Panc1 (cell line): ENCODE data around the gene SLC22A15. TPM values are rescaled to one million over a fixed set of nuclear protein-coding genes. Genes with fewer than 3 reads are reported as not detected.
"Not testable (repeated sequence)": the region's sequence is repeated elsewhere in the genome, so short reads cannot be mapped to it uniquely, and the experiment has no call there.

Source experiments
- ATAC-seq: fragments of 200-7000 bp; cut with Tn5 transposase; 2 replicates; pipeline ENCODE4 v1.9.1; 2020; ENCODE audit warnings: mild to moderate bottlenecking, moderate library complexity
- BruUV-seq: library from RNA; stranded (reverse); fragments of 400-500 nt; replicated peaks from 2 replicates; lab custom pipeline; 2021; lab: Mats Ljungman, UMichigan
- CTCF ChIA-PET: fragments of 300-600 bp; sonication (Branson Sonifier 250); formaldehyde crosslinking; loops from one replicate; lab custom pipeline; 2022; ENCODE audit warnings: antibody characterized with exemption; lab: Charles Lee
- POLR2A ChIA-PET: fragments of 300-600 bp; sonication (Branson Sonifier 250); formaldehyde crosslinking; loops from one replicate; lab custom pipeline; 2022; ENCODE audit warnings: antibody characterized with exemption; lab: Charles Lee
- DNase-seq: peaks from one replicate; pipeline ENCODE4 v3.0.0-alpha.2; 2010; ENCODE audit warnings: low read depth, low spot score
- H3K27ac ChIP-seq: 2 replicates; pipeline ENCODE4 v1.5.1; 2011; ENCODE audit warnings: mild to moderate bottlenecking, low read length, inconsistent platforms
- H3K27me3 ChIP-seq: fragments of 200-500 bp; sonication (Bioruptor generic); 2 replicates; pipeline ENCODE4 v1.6.0; 2014; ENCODE audit warnings: low read length, inconsistent platforms; ENCODE audit not compliant: control insufficient read depth, insufficient read depth
- H3K36me3 ChIP-seq: fragments of 200-500 bp; sonication (Bioruptor generic); 2 replicates; pipeline ENCODE4 v1.5.1; 2014; ENCODE audit warnings: inconsistent platforms, mild to moderate bottlenecking, low read length, moderate library complexity; ENCODE audit not compliant: control insufficient read depth, insufficient read depth
- H3K4me1 ChIP-seq: 2 replicates; pipeline ENCODE4 v1.5.1; 2011; ENCODE audit warnings: inconsistent platforms, mild to moderate bottlenecking, low read length, moderate library complexity; ENCODE audit not compliant: control insufficient read depth, insufficient read depth
- H3K4me3 ChIP-seq, 2 experiments: 2 replicates each; pipeline ENCODE4 v1.5.1; 2011 to 2012; ENCODE audit warnings: low read depth in 2 of 2, low read length in 2 of 2, mild to moderate bottlenecking in 2 of 2, inconsistent platforms in 1 of 2, moderate library complexity in 1 of 2
- H3K9me3 ChIP-seq: fragments of 200-500 bp; sonication (Bioruptor generic); 2 replicates; pipeline ENCODE4 v1.5.1; 2014; ENCODE audit warnings: low read depth, mild to moderate bottlenecking, inconsistent platforms, low read length, moderate library complexity; ENCODE audit not compliant: control insufficient read depth, insufficient read depth
- POLR2AphosphoS5 ChIP-seq: IDR thresholded peaks from 2 replicates; pipeline ENCODE4 v1.6.1; 2012; ENCODE audit warnings: mild to moderate bottlenecking, low read depth, low read length, moderate library complexity
- SIN3A ChIP-seq: IDR thresholded peaks from 2 replicates; pipeline ENCODE4 v1.6.1; 2012; ENCODE audit warnings: low read depth, mild to moderate bottlenecking, low read length, moderate library complexity, borderline replicate concordance; ENCODE audit not compliant: insufficient read depth
- TCF7L2 ChIP-seq: IDR thresholded peaks from 2 replicates; pipeline ENCODE4 v1.6.1; 2011; ENCODE audit warnings: mild to moderate bottlenecking, low read depth, low read length, inconsistent platforms
- in situ Hi-C: cut with HindIII; loops from 2 replicates; pipeline ENCODE4 v1.10.0; 2016; ENCODE audit warnings: low sequenced_read_pairs, low pct_unique_long_range_greater_than_20kb
- intact Hi-C: fragments of 100-400 bp; cut with micrococcal nuclease; formaldehyde crosslinking; loops from one replicate; pipeline ENCODE4 v1.10.0; 2022; ENCODE audit not compliant: unreplicated experiment
- total RNA-seq: library from RNA; stranded (reverse); gene quantifications from one replicate; pipeline ENCODE4 v1.2.1, GENCODE V29; 2021; ENCODE audit not compliant: unreplicated experiment
- TF ChIP-seq, protein P1 (sequence below), 2 experiments: IDR thresholded peaks; 2 replicates each; pipeline ENCODE4 v1.6.1; 2011 to 2012; ENCODE audit warnings: low read depth in 2 of 2, control low read depth in 1 of 2, low read length in 1 of 2, mild to moderate bottlenecking in 1 of 2, moderate library complexity in 1 of 2; ENCODE audit not compliant: insufficient read depth in 1 of 2
- TF ChIP-seq, protein P2 (sequence below): fragments of 450-650 bp; IDR thresholded peaks from 2 replicates; pipeline ENCODE4 v1.5.1; 2017; ENCODE audit warnings: mild to moderate bottlenecking

SLC22A15 gene
- total RNA-seq, 1 experiment from 2014 or later: 0.21 TPM

DNA sequence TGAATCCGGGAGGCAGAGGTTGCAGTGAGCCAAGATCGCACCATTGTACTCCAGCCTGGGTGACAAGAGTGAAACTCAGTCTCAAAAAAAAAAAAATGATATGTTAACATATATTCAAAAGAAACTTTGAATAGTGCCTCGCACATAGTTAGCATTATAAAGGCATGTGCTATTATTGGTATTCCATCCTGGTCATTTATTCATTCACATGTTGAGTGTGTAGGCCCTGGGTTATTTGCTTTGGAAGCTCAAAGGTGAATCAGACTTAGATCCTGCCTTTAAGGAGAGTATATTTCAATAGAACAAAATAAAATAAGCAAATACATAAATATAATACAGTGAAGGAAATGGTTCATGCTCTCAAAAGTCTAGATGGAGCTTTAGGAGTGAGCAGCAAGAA, 13.4 kb downstream of the SLC22A15 start:
- BruUV-seq: no TSS peak
- POLR2A ChIA-PET: no interaction called here
- in situ Hi-C loops: no loop called here

DNA sequence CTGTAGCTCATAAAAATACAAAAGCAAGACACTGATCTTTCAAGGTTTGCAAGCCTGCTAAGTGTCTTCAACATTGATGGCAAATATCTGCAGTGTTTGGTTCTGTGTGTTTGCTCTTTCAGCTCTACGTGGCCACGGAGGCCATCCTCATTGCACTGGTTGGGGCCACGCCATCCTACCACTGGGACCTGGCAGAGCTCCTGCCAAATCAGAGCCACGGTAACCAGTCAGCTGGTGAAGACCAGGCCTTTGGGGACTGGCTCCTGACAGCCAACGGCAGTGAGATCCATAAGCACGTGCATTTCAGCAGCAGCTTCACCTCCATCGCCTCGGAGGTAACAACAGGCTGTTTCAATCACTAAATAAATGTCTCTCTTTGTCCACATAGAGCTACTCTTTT, 15.6 kb downstream of the SLC22A15 start:
- BruUV-seq: no TSS peak
- in situ Hi-C loops (no loop called here), intact Hi-C loops (no loop called here)
- H3K36me3 ChIP-seq: no peaks in the 10 kb centered on the region; the same call in 1 of the 2 replicates
- TF ChIP-seq POLR2AphosphoS5 (no peak), SIN3A (no peak), TCF7L2 (no peak)
- TF ChIP-seq, protein P1, sequence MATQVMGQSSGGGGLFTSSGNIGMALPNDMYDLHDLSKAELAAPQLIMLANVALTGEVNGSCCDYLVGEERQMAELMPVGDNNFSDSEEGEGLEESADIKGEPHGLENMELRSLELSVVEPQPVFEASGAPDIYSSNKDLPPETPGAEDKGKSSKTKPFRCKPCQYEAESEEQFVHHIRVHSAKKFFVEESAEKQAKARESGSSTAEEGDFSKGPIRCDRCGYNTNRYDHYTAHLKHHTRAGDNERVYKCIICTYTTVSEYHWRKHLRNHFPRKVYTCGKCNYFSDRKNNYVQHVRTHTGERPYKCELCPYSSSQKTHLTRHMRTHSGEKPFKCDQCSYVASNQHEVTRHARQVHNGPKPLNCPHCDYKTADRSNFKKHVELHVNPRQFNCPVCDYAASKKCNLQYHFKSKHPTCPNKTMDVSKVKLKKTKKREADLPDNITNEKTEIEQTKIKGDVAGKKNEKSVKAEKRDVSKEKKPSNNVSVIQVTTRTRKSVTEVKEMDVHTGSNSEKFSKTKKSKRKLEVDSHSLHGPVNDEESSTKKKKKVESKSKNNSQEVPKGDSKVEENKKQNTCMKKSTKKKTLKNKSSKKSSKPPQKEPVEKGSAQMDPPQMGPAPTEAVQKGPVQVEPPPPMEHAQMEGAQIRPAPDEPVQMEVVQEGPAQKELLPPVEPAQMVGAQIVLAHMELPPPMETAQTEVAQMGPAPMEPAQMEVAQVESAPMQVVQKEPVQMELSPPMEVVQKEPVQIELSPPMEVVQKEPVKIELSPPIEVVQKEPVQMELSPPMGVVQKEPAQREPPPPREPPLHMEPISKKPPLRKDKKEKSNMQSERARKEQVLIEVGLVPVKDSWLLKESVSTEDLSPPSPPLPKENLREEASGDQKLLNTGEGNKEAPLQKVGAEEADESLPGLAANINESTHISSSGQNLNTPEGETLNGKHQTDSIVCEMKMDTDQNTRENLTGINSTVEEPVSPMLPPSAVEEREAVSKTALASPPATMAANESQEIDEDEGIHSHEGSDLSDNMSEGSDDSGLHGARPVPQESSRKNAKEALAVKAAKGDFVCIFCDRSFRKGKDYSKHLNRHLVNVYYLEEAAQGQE (IDR thresholded peaks at IDR 0.05; ENCODE audit: insufficient read depth in 1 of 2, low read depth in 2 of 2, low read length in 1 of 2): no peak
- TF ChIP-seq, protein P2, sequence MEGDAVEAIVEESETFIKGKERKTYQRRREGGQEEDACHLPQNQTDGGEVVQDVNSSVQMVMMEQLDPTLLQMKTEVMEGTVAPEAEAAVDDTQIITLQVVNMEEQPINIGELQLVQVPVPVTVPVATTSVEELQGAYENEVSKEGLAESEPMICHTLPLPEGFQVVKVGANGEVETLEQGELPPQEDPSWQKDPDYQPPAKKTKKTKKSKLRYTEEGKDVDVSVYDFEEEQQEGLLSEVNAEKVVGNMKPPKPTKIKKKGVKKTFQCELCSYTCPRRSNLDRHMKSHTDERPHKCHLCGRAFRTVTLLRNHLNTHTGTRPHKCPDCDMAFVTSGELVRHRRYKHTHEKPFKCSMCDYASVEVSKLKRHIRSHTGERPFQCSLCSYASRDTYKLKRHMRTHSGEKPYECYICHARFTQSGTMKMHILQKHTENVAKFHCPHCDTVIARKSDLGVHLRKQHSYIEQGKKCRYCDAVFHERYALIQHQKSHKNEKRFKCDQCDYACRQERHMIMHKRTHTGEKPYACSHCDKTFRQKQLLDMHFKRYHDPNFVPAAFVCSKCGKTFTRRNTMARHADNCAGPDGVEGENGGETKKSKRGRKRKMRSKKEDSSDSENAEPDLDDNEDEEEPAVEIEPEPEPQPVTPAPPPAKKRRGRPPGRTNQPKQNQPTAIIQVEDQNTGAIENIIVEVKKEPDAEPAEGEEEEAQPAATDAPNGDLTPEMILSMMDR: no peak
- H3K27ac ChIP-seq: no peak overlapping the region
- ATAC-seq: no peak
- CTCF ChIA-PET: no interaction called here
- no peak overlapping the region for H3K4me3 ChIP-seq
- no peaks in the 10 kb centered on the region for H3K9me3 ChIP-seq
- no peaks in the 10 kb centered on the region for H3K4me1 ChIP-seq
- POLR2A ChIA-PET: no interaction called here
- DNase-seq: no peak
- H3K27me3 ChIP-seq: no peaks in the 10 kb centered on the region

More for the DNA sequence above, 13.4 kb downstream of the SLC22A15 start:
- Histone ChIP-seq H3K9me3 (no peaks in the 10 kb centered on the region), H3K4me1 (no peaks in the 10 kb centered on the region), H3K36me3 (no peaks in the 10 kb centered on the region), H3K27ac (no peak overlapping the region), H3K4me3 (no peak overlapping the region), H3K27me3 (no peaks in the 10 kb centered on the region)
- ATAC-seq: no peak
- CTCF ChIA-PET: no interaction called here
- TF ChIP-seq TCF7L2 (no peak), POLR2AphosphoS5 (no peak), SIN3A (no peak)
- TF ChIP-seq, protein P1 (IDR thresholded peaks at IDR 0.05; ENCODE audit: insufficient read depth in 1 of 2, low read depth in 2 of 2, low read length in 1 of 2): no peak
- TF ChIP-seq, protein P2: no peak
- intact Hi-C loops: loop anchor here (10.0 kb wide), 1 partner anchor 185 kb away; no protein-coding TSS in a partner anchor
- DNase-seq: no peak

DNA sequence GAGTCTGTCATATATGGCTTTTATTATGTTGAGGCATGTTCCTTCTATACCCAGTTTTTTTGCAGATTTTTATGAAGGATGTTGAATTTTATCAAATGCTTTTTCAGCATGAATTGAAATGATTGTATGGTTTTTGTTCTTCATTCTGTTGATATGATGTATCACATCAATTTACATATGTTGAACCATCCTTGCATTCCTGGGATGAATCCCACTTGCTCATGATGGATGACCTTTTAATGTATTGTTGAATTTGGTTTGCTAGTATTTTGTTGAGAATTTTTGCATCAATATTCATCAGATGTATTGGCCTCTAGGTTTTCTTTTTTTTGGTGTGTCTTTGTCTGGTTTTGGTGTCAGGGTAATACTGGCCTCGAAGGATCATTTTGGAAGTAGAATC, 21.6 kb downstream of the SLC22A15 start:
- intact Hi-C loops, H3K9me3 ChIP-seq, DNase-seq, POLR2A ChIA-PET, H3K36me3 ChIP-seq, H3K27me3 ChIP-seq, CTCF ChIA-PET, H3K4me3 ChIP-seq, H3K4me1 ChIP-seq, H3K27ac ChIP-seq, in situ Hi-C loops, BruUV-seq, ATAC-seq: not testable (repeated sequence)
